Fibroblast of peridontal ligament (primary cell): ENCODE measurements around the gene EPO.
"Not testable (repeated sequence)": the region's sequence is repeated elsewhere in the genome, so short reads cannot be mapped to it uniquely, and the experiment has no call there.

Experiments
- DNase-seq: peaks from one replicate; pipeline ENCODE4 v3.0.0-alpha.2; 2010; ENCODE audit errors: extremely low read depth

EPO gene

DNA sequence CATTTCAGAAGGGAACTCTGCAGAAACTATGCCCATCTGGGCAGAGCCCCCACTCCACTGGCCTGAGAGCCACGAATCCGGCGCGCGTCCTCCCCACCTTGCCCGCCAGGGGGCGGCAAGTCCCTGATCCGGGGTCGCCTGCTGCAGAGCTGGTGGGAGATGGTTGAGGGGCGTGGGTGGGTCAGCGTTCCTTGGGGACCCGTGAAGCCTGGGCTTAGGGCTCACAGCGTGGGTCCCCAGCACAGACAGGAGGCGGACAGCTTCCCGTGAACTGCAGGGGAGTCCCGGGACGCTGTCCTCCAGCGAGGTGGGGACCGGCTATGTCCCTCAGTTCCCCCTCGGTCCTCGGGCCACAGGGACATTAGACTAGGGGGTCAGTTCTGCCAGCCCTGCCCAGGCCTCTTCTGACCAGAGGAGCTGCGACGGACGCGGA lies 14.9 kb upstream of the EPO start:
- peak; percentile 62 for DNase-seq

DNA sequence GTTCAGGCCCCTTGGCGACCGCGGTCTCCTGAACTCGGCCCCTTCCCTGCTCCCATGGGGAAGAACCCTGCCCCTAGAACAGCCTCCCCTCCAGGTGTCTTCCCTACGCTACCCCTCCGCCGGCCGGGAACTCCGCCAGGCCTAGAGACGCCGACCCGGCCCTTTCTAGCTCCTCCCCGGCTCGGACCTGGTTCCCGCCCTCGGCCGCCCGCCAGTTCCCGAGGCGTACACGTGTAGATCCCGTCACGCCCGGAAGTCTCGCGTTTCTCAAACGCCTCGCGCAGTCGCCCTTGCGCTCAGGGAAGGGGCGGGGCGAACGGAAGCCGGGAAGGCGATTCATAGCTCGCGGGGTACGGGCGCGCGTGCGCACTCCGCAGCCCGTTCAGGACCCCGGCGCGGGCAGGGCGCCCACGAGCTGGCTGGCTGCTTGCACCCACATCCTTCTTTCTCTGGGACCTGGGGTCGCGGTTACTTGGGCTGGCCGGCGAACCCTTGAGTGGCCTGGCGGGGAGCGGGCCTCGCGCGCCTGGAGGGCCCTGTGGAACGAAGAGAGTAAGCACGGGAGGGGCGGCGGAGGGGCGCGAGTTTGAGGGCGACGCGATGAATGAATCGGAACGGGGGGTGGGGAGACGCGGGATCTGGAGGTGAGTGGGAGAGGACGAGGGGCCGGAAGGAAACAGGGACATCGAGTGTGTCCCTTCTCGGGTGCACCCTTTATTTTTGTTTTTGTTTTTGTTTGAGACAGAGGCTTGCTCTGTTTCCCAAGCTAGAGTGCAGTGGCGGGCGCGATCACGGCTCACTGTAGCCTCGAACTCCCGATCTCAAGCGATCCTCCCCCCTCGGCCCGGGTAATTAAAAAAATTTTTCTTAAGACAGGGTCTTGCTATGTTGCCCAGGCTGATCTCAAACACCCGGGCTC lies 14.3 kb upstream of the EPO start, which contains the start of gene POP7:
POP7 (plus strand) TSS at position 369 of the 919 bp plus-strand sequence. CDS start 710 bp downstream, outside the sequence.
- DNase-seq: peak; percentile 97

DNA sequence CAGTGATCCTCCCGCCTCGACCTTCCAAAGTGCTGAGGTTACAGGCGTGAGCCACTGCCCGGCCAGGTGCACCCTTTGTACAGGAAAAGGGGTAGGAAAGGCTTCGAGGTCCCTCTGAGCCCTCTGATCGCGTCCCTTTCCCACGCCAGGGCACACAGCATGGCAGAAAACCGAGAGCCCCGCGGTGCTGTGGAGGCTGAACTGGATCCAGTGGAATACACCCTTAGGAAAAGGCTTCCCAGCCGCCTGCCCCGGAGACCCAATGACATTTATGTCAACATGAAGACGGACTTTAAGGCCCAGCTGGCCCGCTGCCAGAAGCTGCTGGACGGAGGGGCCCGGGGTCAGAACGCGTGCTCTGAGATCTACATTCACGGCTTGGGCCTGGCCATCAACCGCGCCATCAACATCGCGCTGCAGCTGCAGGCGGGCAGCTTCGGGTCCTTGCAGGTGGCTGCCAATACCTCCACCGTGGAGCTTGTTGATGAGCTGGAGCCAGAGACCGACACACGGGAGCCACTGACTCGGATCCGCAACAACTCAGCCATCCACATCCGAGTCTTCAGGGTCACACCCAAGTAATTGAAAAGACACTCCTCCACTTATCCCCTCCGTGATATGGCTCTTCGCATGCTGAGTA lies 13.5 kb upstream of the EPO start:
- no peak for DNase-seq

DNA sequence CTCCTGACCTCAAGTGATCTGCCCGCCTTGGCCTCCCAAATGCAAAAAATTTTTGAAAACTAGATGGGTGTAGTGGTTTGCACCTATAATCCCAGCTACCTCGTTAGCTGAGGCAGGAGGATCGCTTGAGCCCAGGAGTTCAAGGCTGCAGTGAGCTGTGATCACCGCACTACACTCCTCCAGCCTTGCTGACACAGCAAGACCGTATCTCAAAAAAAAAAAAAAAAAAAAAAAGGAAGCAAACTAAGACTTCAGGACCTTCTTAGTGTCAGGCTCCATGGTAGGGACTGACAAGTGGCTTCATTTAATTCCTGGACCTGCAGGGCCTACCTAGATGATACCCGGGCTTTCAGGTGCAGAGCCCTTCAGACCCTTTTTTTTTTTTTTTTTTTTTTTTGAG lies 11.9 kb upstream of the EPO start:
- no peak for DNase-seq

DNA sequence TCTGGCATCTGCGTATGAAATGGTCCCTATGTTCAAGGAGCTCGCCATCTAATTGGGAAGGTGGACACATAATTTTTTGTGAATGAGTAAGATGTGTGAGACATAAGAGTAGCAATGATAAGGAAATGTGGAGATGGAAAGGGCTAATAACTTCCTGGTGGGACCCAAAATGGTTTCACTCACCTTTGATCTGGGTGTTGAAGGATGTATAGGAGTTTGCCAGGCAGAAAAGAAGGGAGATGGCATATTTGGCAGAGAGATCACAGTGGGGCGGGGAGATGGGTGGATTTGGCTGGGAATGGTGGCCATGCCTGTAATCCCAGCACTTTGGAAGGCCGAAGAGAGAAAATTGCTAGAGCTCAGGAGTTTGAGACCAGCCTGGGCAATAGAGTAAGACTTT lies 9.8 kb upstream of the EPO start:
- DNase-seq: no peak

DNA sequence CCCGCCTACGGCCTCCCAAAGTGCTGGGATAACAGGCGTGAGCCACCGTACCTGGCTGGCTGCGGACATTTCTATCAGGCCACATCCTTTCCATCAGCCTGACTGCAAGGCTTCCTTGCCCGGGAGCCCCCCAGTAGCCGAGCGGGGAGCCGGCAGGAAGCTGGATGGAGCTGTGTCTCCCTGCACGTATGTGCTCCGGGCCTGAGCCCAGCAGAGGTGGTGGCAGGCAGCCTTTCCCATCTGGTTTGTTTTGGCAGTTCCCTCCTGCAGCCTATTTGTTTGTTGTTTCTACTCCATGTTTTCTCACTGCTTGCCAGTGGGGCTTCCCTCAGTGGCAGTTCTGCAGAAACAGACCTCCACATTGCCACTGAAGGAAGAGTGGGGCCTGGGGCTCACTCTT lies 8.9 kb upstream of the EPO start:
- DNase-seq: no peak

DNA sequence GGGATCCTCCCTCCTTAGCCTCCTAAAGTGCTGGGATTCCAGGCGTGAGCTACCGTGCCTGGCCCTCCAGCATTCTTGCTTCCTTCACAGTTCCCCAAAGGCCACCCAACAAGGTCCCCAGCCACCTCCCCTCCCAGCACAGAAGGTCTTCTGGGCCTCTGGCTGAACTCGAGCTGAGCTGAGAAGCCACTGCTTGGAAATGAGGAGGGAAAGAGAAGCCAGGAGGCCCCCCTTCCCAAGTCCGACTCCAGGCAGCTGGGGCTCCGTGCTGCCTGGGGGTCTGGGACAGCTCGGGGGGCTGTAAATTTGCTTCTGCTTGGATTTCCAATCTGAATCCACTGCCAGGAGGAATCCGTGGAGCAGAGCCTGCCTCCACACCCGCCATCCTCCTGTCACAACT lies 5.5 kb upstream of the EPO start:
- DNase-seq: no peak

DNA sequence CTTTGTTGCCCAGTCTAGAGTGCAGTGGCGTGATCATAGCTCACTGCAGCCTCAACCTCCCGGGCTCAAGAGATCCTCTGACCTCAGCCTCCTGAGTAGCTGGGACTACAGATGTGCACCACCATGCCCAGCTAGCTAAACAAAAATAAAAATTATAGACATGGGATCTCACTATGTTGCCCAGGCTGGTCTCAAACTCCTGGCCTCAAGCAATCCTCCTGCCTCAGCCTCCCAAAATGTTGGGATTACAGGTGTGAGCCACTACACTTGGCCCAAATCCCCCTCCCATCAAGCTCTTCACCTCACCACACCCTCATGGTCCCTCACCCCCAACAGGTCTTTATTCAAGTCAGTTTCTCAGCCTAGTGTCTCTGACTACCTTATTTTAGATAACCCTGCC lies 3.2 kb upstream of the EPO start:
- DNase-seq: not testable (repeated sequence)

DNA sequence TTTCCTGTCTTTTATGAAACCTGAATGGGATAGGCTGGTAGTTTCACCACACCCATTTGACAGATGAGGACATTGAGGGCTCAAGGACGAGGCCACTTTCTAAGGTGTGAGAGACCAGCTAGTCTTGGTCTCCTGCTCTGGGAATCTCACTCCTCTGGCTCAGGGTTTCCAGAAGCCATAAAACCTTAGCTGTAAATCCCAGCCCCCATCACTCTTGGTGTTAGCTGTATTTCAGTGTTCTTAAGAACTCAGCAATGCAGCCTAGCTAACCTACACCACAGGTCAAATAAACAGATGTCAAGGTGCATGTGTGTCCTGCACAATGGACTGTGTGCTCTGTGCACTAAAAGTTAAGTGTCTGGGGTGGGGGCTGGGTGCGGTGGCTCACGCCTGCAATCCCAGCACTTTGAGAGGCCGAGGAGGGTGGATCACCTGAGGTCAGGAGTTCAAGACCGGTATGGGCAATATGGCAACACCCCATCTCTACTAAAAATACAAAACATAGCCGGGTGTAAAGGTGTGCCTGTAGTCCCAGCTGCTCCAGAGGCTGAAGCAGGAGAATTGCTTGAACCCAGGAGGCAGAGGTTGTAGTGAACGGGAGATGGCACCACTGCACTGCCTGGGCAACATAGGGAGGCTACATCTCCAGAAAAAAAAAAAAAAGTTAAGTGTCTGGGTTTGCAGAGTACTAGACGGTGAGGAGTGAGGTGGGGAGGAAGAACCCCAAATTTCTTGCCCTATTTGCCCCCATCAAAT lies 567 bp upstream of the EPO start:
- DNase-seq: peak; percentile 78

DNA sequence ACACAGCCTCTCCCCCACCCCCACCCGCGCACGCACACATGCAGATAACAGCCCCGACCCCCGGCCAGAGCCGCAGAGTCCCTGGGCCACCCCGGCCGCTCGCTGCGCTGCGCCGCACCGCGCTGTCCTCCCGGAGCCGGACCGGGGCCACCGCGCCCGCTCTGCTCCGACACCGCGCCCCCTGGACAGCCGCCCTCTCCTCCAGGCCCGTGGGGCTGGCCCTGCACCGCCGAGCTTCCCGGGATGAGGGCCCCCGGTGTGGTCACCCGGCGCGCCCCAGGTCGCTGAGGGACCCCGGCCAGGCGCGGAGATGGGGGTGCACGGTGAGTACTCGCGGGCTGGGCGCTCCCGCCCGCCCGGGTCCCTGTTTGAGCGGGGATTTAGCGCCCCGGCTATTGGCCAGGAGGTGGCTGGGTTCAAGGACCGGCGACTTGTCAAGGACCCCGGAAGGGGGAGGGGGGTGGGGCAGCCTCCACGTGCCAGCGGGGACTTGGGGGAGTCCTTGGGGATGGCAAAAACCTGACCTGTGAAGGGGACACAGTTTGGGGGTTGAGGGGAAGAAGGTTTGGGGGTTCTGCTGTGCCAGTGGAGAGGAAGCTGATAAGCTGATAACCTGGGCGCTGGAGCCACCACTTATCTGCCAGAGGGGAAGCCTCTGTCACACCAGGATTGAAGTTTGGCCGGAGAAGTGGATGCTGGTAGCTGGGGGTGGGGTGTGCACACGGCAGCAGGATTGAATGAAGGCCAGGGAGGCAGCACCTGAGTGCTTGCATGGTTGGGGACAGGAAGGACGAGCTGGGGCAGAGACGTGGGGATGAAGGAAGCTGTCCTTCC lies 620 bp downstream of the EPO start:
- no peak for DNase-seq

DNA sequence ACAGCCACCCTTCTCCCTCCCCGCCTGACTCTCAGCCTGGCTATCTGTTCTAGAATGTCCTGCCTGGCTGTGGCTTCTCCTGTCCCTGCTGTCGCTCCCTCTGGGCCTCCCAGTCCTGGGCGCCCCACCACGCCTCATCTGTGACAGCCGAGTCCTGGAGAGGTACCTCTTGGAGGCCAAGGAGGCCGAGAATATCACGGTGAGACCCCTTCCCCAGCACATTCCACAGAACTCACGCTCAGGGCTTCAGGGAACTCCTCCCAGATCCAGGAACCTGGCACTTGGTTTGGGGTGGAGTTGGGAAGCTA lies 1.2 kb downstream of the EPO start:
- DNase-seq: no peak

DNA sequence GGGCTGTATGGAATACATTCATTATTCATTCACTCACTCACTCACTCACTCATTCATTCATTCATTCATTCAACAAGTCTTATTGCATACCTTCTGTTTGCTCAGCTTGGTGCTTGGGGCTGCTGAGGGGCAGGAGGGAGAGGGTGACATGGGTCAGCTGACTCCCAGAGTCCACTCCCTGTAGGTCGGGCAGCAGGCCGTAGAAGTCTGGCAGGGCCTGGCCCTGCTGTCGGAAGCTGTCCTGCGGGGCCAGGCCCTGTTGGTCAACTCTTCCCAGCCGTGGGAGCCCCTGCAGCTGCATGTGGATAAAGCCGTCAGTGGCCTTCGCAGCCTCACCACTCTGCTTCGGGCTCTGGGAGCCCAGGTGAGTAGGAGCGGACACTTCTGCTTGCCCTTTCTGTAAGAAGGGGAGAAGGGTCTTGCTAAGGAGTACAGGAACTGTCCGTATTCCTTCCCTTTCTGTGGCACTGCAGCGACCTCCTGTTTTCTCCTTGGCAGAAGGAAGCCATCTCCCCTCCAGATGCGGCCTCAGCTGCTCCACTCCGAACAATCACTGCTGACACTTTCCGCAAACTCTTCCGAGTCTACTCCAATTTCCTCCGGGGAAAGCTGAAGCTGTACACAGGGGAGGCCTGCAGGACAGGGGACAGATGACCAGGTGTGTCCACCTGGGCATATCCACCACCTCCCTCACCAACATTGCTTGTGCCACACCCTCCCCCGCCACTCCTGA lies 2.4 kb downstream of the EPO start:
- no peak for DNase-seq

DNA sequence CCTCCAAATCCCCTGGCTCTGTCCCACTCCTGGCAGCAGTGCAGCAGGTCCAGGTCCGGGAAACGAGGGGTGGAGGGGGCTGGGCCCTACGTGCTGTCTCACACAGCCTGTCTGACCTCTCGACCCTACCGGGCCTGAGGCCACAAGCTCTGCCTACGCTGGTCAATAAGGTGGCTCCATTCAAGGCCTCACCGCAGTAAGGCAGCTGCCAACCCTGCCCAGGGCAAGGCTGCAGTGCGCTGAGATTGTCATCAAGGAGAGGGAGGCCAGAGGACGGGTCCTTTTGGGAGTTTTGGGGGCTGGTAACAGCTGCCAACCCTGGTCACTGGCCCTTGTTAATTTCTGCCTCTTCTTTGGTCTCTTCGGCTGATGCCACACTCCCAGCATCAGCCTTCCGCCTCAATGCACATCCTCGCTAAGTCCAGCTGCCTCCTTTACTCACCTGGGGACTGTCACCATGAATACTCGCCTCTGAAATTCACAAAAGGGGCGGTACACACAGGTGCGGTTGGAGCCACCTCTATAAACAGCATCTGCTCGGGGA lies 3.5 kb downstream of the EPO start:
- no peak for DNase-seq

DNA sequence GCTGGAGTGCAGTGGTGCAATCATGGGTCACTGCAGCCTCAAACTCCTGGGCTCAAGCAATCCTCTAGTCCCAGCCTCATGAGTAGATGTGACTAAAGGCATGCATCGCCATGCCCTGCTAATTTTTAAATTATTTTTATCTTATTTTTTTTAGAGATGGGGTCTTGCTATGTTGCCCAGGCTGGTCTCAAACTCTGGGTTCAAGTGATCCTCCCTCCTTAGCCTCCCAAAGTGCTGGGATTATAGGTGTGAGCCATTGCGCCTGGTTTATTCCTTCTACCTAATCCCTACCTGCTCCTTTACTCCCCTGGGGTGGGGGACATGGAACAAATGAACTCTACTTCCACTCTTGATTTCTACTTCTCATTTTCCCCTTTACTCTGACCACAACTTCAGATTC lies 4.1 kb downstream of the EPO start:
- not testable (repeated sequence) for DNase-seq

DNA sequence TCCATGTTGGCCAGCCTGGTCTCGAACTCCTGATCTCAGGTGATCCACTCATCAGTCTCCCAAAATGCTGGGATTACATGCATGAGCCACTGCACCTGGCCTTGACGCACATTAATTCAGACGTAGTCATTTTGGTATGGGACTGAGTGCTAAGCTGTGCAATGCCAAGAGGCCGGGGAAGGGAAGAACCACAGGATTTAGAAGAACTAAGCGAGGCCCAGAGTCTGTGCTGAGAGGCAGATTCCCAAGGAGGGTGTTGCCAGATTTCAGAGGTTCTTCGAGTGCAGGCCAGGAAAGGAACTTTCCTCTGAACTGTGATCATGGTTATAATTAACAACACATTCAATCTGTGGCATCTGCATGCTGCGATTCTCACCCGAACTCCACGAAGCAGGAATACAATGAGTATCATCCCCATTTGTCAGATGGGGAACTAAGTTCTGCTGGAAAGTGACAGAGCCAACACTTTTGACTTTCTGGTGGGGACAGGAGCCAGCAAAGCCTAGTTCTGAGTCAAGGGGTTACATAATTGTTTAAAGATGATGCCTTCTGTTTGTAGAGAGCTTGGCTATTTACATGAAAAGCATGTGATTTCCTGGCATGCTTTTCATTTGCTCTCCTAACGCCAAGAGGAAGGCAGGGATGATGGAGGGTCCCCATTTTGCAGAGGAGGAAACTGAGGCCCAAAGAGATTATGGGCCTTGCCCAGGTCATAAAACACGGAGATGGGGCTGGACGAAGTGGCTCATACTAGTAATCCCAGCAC lies 6.9 kb downstream of the EPO start:
- DNase-seq: peak; percentile 98

DNA sequence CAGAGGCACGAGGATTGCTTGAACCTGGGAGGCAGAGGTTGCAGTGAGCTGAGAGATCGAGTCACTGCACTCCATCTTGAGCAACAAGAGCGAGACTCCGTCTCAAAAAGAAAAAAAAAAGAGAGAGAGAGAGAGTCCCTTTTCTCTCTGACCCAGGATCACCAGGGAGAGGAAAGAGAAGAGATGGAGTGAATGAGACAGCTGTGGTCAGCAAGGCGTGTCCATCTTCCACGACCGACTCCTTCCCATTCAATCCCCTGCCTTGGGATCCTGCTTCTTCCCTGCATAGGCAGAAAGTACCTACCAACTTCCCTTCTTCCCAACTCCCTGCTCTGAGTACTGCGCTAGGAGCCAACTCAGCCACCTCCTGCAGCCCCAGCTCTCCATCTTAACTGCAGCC lies 7.9 kb downstream of the EPO start:
- no peak for DNase-seq

DNA sequence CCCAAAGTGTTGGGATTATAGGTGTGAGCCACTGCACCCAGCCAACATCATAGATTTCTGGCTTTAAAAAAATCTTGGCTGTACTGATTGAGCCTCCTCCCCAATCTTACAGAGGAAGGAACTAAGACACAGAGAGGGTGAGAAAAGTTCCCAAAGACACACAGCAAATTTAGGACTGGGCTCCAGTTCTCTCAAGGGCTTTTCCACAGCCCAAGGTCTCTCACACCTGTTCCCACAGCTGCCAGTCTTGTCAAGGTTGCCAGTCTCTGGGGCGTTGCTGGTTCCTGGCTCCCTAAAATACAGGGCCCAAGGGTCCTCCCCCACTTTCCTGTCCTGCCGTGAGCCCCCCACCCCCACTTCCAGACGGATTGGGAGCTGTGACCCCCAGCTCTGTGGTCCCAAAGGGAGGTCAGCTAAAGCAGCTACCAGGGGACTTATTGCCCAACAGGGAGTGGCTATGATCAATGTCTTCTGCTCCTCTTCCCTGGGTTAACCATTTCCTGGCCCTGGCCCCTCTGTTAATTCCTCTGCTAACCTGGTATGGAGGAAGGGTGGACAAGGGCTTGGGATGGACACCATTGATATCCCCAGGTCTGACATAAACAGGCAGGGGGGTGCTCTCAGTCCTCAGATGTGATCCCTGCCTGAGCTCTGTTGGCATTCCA lies 10.0 kb downstream of the EPO start:
- no peak for DNase-seq

DNA sequence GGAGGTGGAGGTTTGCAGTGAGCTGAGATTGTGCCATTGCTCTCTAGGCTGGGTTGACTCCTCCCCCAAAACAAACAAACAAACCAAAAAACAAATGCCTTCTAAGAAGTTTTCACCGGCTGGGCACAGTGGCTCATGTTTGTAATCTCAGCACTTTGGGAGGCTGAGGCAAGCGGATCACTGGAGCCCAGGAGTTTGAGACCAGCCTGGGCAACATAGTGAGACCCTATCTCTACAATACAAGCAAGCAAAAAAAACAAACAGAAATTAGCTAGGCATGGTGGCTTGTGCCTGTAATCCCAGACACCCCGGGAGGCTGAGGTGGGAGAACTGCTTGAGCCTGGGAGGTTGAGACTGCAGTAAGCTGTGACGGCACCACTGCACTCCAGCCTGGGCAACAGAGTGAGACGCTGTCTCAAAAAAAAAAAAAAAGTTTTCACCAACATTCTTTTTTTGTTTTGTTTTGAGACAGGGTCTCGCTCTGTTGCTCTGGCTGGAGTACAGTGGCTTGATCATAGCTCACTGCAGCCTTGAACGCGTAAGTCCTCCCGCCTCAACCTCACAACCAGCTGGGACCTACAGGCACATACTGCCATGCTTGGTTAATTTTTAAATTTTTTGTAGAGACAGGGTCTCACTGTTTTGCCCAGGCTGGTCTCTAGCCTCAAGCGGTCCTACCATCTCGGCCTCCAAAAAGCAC lies 11.8 kb downstream of the EPO start:
- no peak for DNase-seq

DNA sequence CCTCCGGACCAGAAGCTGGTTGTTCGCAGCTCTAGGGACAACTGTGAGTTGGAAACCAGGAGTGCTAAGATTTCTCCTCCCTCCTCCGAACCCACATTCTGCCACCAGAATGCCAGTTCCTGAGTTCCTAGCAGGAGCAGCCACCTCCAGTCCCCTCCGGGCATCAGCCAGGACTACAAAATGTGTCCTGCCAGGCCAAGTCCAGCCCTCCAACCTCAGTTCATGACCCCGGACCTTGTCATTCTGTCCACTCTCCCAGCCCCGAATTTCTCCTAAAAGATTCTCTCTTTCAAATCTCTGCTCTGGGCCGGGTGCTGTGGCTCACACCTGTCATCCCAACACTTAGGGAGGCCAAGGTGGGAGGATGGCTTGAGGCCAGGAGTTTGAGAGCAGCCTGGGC lies 15.5 kb downstream of the EPO start:
- DNase-seq: no peak
